GM12878 (cell line): Measurements from ENCODE around the gene LDLRAD3. TPM values are rescaled to one million over a fixed set of nuclear protein-coding genes. Genes with fewer than 3 reads are reported as not detected.

ENCODE experiments used
- ATAC-seq: fragments of 200-7000 bp; cut with Tn5 transposase; 3 replicates; pipeline ENCODE4 v1.9.1; 2020; ENCODE audit warnings: mild to moderate bottlenecking, moderate library complexity
- BruUV-seq: library from RNA; stranded (reverse); fragments of 400-500 nt; replicated peaks from 2 replicates; lab custom pipeline; 2021; lab: Mats Ljungman, UMichigan
- CTCF ChIA-PET: fragments of 300-600 bp; sonication (Branson Sonifier 250); formaldehyde crosslinking; extraction: SDS; loops from one replicate; lab custom pipeline; 2021; ENCODE audit warnings: inconsistent platforms; lab: Yijun Ruan, JAX
- POLR2A ChIA-PET: fragments of 350-600 bp; formaldehyde crosslinking; extraction: SDS; loops from one replicate; lab custom pipeline; 2021; ENCODE audit warnings: inconsistent platforms; lab: Charles Lee
- RAD21 ChIA-PET: fragments of 300-600 bp; sonication (Branson Sonifier 250); formaldehyde crosslinking; loops from one replicate; lab custom pipeline; 2023; ENCODE audit warnings: antibody characterized with exemption; ENCODE audit not compliant: unreplicated experiment; lab: Charles Lee
- SMC1A ChIA-PET: fragments of 300-600 bp; sonication (Branson Sonifier 250); formaldehyde crosslinking; loops from one replicate; lab custom pipeline; 2023; ENCODE audit not compliant: unreplicated experiment, uncharacterized antibody; lab: Charles Lee
- DNase-seq: peaks from one replicate; pipeline ENCODE4 v3.0.0-alpha.2; 2011; ENCODE audit warnings: low read depth, low spot score
- FAIRE-seq: peaks from 3 replicates; lab custom pipeline; 2011; peaks lifted over from hg19 to GRCh38; lab: Jason Lieb, UNC
- H2AFZ ChIP-seq: 2 replicates; pipeline ENCODE4 v1.6.0; 2011; ENCODE audit warnings: low read depth, low read length, control low read depth; ENCODE audit not compliant: control insufficient read depth
- H3K27ac ChIP-seq: 2 replicates; pipeline ENCODE4 v1.5.1; 2011; ENCODE audit warnings: control low read depth; ENCODE audit not compliant: control insufficient read depth, insufficient read depth
- H3K27me3 ChIP-seq, 2 experiments: replicated peaks in 1 of 2; 2 replicates each; pipeline versions ENCODE4 v1.6.0 to v1.6.1; 2011; ENCODE audit warnings: low read length in 1 of 2; ENCODE audit not compliant: control insufficient read depth in 2 of 2, insufficient read depth in 2 of 2
- H3K36me3 ChIP-seq, 2 experiments: 2 replicates each; pipeline ENCODE4 v1.5.1; 2011; ENCODE audit warnings: low read length in 1 of 2; ENCODE audit not compliant: control insufficient read depth in 2 of 2, insufficient read depth in 2 of 2
- H3K4me1 ChIP-seq: 2 replicates; pipeline ENCODE4 v1.6.1; 2011; ENCODE audit warnings: mild to moderate bottlenecking, low read length, moderate library complexity, mixed read lengths; ENCODE audit not compliant: control insufficient read depth, insufficient read depth
- H3K4me2 ChIP-seq: 2 replicates; pipeline ENCODE4 v1.6.0; 2011; ENCODE audit warnings: control low read depth; ENCODE audit not compliant: control insufficient read depth, insufficient read depth
- H3K4me3 ChIP-seq: fragments of 200-600 bp; sonication (generic); 2 replicates; pipeline ENCODE4 v1.5.1; 2016
- H3K79me2 ChIP-seq: 2 replicates; pipeline ENCODE4 v1.6.0; 2011; ENCODE audit warnings: low read length; ENCODE audit not compliant: control insufficient read depth, insufficient read depth
- H3K9ac ChIP-seq: 2 replicates; pipeline ENCODE4 v1.8.0; 2011; ENCODE audit warnings: low read length, control low read depth, mixed read lengths; ENCODE audit not compliant: control insufficient read depth, insufficient read depth
- H3K9me3 ChIP-seq: replicated peaks from 3 replicates; pipeline ENCODE4 v1.5.1; 2011; ENCODE audit warnings: mild to moderate bottlenecking, low read length; ENCODE audit not compliant: control insufficient read depth, insufficient read depth
- H4K20me1 ChIP-seq: 2 replicates; pipeline ENCODE4 v1.6.0; 2011; ENCODE audit not compliant: control insufficient read depth, insufficient read depth
- BHLHE40 ChIP-seq, 2 experiments: fragments of 450-650 bp in 1 of 2; IDR thresholded peaks; 2 replicates each; pipeline ENCODE4 v1.6.1; 2011 to 2017; ENCODE audit warnings: low read depth in 2 of 2, borderline replicate concordance in 1 of 2, improper control_type of control experiment in 1 of 2, low read length in 1 of 2, mild to moderate bottlenecking in 1 of 2
- RAD21 ChIP-seq: IDR thresholded peaks from 2 replicates; pipeline ENCODE4 v1.6.1; 2011; ENCODE audit warnings: mild to moderate bottlenecking, low read depth, low read length, moderate library complexity; ENCODE audit not compliant: insufficient read depth
- WGBS: methylation state at CpG from one replicate; pipeline ENCODE4 v1.1.6; 2016; ENCODE audit warnings: low lambda C conversion rate; ENCODE audit not compliant: insufficient replicate concordance, insufficient coverage; ENCODE audit errors: missing lambda C conversion rate; 5-methylcytosine and 5-hydroxymethylcytosine counted together
- in situ Hi-C: fragments of 300-500 bp; cut with MboI; formaldehyde crosslinking; loops from 9 replicates; pipeline ENCODE4 v1.14.3; 2018; ENCODE audit warnings: mixed read lengths
- intact Hi-C: fragments of 100-400 bp; cut with micrococcal nuclease; formaldehyde crosslinking; loops from one replicate; pipeline ENCODE4 v1.14.2; 2022; ENCODE audit not compliant: unreplicated experiment
- polyA plus RNA-seq, 11 experiments: library from polyadenylated mRNA; depleted of rRNA in 4 of 11; unstranded in 6 of 11; stranded (reverse) in 5 of 11; fragments of >200 nt; fragmentation: Nextera tagmentation in 4 of 11; fragmentation: Illumina TruSeq in 1 of 11; extraction: Ambion mirVana in 4 of 11; extraction: Trizol in 1 of 11; gene quantifications; 1 replicate in 1 of 11; 2 replicates in 10 of 11; pipeline versions ENCODE4 v1.2.1 to v1.2.3, GENCODE V29; 2011 to 2016; ENCODE audit warnings: inconsistent platforms in 2 of 11, missing spikeins in 2 of 11, low read depth in 1 of 11
- total RNA-seq, 4 experiments: library from RNA; depleted of rRNA in 3 of 4; stranded (reverse); fragments of >200 nt in 3 of 4; fragmentation: Illumina TruSeq in 1 of 4; extraction: Trizol in 1 of 4; gene quantifications; 2 replicates each; pipeline versions ENCODE4 v1.2.1 to v1.2.3, GENCODE V29; 2013 to 2021
- TF ChIP-seq, protein P1 (sequence below): fragments of 450-650 bp; formaldehyde crosslinking; IDR thresholded peaks from 2 replicates; pipeline ENCODE4 v1.4.0; 2022; ENCODE audit warnings: mild to moderate bottlenecking, moderate library complexity

Gene LDLRAD3
- total and polyA plus RNA-seq, 10 of the 15 experiments (the other 5 are each of a cell fraction or from before 2014, with no cell fraction given), result 2.5 to 17.2 (median 10.7) TPM

DNA sequence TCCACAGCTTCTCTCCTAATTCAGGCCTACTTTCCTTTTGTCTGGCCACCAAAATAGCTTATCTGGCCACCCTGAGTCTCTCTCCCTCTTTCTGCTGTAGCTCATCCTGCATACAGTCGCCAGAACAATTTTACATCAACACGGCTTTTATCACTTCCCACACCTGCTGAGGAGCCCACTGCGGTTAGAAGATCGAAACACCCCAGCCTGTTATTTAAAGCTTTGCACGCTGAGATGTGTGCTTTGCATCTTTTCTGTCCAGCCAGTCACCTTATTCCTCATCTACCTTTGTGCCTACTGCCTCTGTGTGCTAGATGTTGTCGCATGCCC lies 249.4 kb downstream of the LDLRAD3 start:
- FAIRE-seq (no peak), ATAC-seq (peak; percentile 76), DNase-seq (no peak)
- ChIA-PET POLR2A (no interaction called here), CTCF (interaction anchor here (1.7 kb wide), 1 partner anchor 24 kb away, joined by 4 read pairs; no protein-coding TSS in a partner anchor), SMC1A (interaction anchor here (0.6 to 1.4 kb wide), 5 partner anchors 8 to 80 kb away, joined by 3 to 4 read pairs (median 3); no protein-coding TSS in a partner anchor), RAD21 (no interaction called here)
- intact Hi-C loops (no loop called here), in situ Hi-C loops (no loop called here)
- Histone ChIP-seq H3K27me3 (no peaks in the 10 kb centered on the region), H3K4me3 (no peak overlapping the region), H3K79me2 (no peaks in the 10 kb centered on the region), H4K20me1 (no peaks in the 10 kb centered on the region), H3K27ac (no peak overlapping the region), H3K9ac (no peak overlapping the region), H3K9me3 (no peaks in the 10 kb centered on the region), H3K4me1 (no peaks in the 10 kb centered on the region), H3K36me3 (no peaks in the 10 kb centered on the region; a peak in 1 of 4 replicates), H3K4me2 (no peak overlapping the region), H2AFZ (no peak overlapping the region)
- WGBS, result 38% methylated on average over 6 of the region's 6 CpGs
- TF ChIP-seq BHLHE40 (IDR thresholded peaks at IDR 0.05; ENCODE audit: borderline replicate concordance in 1 of 2, low read depth in 2 of 2, low read length in 1 of 2), result no peak
- no peak for TF ChIP-seq RAD21
- TF ChIP-seq, protein P1, sequence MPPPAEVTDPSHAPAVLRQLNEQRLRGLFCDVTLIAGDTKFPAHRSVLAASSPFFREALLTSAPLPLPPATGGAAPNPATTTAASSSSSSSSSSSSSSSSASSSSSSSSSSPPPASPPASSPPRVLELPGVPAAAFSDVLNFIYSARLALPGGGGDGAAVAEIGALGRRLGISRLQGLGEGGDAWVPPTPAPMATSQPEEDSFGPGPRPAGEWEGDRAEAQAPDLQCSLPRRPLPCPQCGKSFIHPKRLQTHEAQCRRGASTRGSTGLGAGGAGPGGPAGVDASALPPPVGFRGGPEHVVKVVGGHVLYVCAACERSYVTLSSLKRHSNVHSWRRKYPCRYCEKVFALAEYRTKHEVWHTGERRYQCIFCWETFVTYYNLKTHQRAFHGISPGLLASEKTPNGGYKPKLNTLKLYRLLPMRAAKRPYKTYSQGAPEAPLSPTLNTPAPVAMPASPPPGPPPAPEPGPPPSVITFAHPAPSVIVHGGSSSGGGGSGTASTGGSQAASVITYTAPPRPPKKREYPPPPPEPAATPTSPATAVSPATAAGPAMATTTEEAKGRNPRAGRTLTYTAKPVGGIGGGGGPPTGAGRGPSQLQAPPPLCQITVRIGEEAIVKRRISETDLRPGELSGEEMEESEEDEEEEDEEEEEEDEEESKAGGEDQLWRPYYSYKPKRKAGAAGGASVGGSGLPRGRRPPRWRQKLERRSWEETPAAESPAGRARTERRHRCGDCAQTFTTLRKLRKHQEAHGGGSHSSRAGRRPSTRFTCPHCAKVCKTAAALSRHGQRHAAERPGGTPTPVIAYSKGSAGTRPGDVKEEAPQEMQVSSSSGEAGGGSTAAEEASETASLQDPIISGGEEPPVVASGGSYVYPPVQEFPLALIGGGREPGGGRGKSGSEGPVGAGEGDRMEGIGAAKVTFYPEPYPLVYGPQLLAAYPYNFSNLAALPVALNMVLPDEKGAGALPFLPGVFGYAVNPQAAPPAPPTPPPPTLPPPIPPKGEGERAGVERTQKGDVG (CRISPR knock-in tag), result no peak
- no TSS peak for BruUV-seq
